GM12891 (cell line): ENCODE measurements around the gene ADAP1.

Experiments used
- PAX5 ChIP-seq: IDR thresholded peaks from 2 replicates; pipeline ENCODE4 v1.6.1; 2011; ENCODE audit warnings: low read length, moderate library complexity, mild to moderate bottlenecking; ENCODE audit not compliant: insufficient read depth, severe bottlenecking
- POLR2A ChIP-seq: IDR thresholded peaks from 2 replicates; pipeline ENCODE4 v1.6.1; 2011; ENCODE audit warnings: low read depth, low read length, control low read depth
- POLR2AphosphoS5 ChIP-seq: IDR thresholded peaks from 2 replicates; pipeline ENCODE4 v1.6.1; 2011; ENCODE audit warnings: low read depth, low read length, control low read depth
- POU2F2 ChIP-seq: IDR thresholded peaks from 2 replicates; pipeline ENCODE4 v1.6.1; 2011; ENCODE audit warnings: low read depth, mild to moderate bottlenecking, control low read depth, low read length, moderate library complexity
- TAF1 ChIP-seq: IDR thresholded peaks from 2 replicates; pipeline ENCODE4 v1.6.1; 2011; ENCODE audit warnings: low read depth, low read length, control low read depth

DNA sequence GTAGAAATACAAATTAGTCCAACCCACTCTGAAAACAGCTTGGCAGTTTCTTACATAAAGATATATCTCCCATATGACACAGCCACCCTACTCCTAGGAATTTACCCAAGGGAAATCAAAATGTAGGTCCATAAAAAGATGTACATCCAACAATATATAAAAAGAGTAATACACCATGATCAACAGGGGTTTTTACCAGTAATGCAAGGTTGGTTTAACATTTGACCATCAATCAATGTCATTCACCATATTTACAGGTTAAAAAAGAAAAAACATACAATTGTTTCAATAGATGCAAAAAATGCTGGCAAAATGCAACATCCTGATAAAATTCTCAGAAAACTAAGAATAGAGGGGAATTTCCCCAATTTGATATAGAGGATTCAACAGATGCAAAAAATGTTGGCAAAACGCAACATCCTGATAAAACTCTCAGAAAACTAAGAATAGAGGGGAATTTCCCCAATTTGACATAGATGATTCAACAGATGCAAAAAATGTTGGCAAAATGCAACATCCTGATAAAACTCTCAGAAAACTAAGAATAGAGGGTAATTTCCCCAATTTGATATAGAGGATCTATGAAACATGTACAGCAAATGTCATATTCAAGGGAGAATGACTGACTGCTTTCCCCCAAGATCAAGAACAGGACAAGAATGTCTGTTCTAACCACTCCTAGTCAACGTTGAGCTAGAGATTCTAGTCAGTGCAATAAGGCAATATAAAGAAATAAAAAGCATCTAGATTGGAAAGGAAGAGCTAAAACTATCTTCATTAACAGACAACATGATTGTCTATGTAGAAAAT is 13.7 kb downstream of the ADAP1 start:
- TF ChIP-seq POLR2AphosphoS5 (no peak), TAF1 (no peak), POLR2A (no peak), POU2F2 (no peak), PAX5 (no peak)
